Measurements from ENCODE around the gene SRRM4.
"Not testable (repeated sequence)": the region's sequence is repeated elsewhere in the genome, so short reads cannot be mapped to it uniquely, and the experiment has no call there.

The SRRM4 gene

GRCh38 chr12:119008691-119009221 lies 27.4 kb downstream of the SRRM4 start:
- DNase-seq = no peak

GRCh38 chr12:119011231-119011630 lies 29.9 kb downstream of the SRRM4 start:
- no peak for DNase-seq

GRCh38 chr12:119012179-119012578 lies 30.8 kb downstream of the SRRM4 start:
- DNase-seq = no peak

- DNase-seq = no peak
These were observed 31.7 kb downstream of the SRRM4 start for GRCh38 chr12:119013023-119013422.

- DNase-seq = no peak
These were observed 33.0 kb downstream of the SRRM4 start for GRCh38 chr12:119014368-119014767.

GRCh38 chr12:119016715-119017114 lies 35.4 kb downstream of the SRRM4 start:
- DNase-seq = no peak

GRCh38 chr12:119019166-119019565 lies 37.8 kb downstream of the SRRM4 start:
- no peak for DNase-seq

- DNase-seq = no peak
These were observed 39.3 kb downstream of the SRRM4 start for GRCh38 chr12:119020406-119021360.

- no peak for DNase-seq
These were observed 43.0 kb downstream of the SRRM4 start for GRCh38 chr12:119024356-119024755.

GRCh38 chr12:119025786-119026185 lies 44.4 kb downstream of the SRRM4 start:
- DNase-seq = no peak

GRCh38 chr12:119033332-119033731 lies 52.0 kb downstream of the SRRM4 start:
- DNase-seq = not testable (repeated sequence)

GRCh38 chr12:119036878-119037825 lies 55.8 kb downstream of the SRRM4 start:
- DNase-seq = no peak

- DNase-seq = no peak
These were observed 62.8 kb downstream of the SRRM4 start for GRCh38 chr12:119044094-119044493.

GRCh38 chr12:119047641-119048040 lies 66.3 kb downstream of the SRRM4 start:
- no peak for DNase-seq

GRCh38 chr12:119050663-119051062 lies 69.3 kb downstream of the SRRM4 start:
- no peak for DNase-seq

- no peak for DNase-seq
These were observed 70.1 kb downstream of the SRRM4 start for GRCh38 chr12:119051474-119051873.

- no peak for DNase-seq
These were observed 70.7 kb downstream of the SRRM4 start for GRCh38 chr12:119052001-119052400.

GRCh38 chr12:119055977-119056376 lies 74.6 kb downstream of the SRRM4 start:
- no peak for DNase-seq

- no peak for DNase-seq
These were observed 79.8 kb downstream of the SRRM4 start for GRCh38 chr12:119060847-119061796.

- no peak for DNase-seq
These were observed 87.0 kb downstream of the SRRM4 start for GRCh38 chr12:119068129-119068856.

- DNase-seq = no peak
These were observed 87.9 kb downstream of the SRRM4 start for GRCh38 chr12:119069147-119069642.
